ENCODE data around the gene PRLR.
A peak's percentile ranks its signal among the peaks of the same experiment; 100 is the strongest.

DNA sequence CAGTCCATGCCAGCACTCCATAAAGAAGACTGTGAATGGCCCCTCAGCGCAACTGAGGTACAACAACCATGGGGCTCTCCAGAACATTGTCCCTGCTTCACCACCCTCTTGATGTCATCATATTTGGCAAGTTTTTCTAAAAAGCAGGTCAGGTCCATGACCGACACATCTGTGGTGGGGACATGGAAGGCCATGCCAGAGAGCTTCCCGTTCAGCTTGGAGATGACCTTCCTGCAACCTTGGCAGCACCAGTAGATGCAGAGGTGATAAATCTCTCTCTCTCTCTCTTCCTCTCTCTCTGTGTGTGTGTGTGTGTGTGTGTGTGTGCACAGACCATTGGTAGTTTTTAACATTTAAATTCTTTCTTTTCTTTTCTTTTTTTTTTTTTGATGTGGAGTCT, 147.1 kb downstream of the PRLR start:
- TF ChIP-seq, protein P1, sequence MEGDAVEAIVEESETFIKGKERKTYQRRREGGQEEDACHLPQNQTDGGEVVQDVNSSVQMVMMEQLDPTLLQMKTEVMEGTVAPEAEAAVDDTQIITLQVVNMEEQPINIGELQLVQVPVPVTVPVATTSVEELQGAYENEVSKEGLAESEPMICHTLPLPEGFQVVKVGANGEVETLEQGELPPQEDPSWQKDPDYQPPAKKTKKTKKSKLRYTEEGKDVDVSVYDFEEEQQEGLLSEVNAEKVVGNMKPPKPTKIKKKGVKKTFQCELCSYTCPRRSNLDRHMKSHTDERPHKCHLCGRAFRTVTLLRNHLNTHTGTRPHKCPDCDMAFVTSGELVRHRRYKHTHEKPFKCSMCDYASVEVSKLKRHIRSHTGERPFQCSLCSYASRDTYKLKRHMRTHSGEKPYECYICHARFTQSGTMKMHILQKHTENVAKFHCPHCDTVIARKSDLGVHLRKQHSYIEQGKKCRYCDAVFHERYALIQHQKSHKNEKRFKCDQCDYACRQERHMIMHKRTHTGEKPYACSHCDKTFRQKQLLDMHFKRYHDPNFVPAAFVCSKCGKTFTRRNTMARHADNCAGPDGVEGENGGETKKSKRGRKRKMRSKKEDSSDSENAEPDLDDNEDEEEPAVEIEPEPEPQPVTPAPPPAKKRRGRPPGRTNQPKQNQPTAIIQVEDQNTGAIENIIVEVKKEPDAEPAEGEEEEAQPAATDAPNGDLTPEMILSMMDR (IDR thresholded peaks at IDR 0.05 in 8 of 11, conservative IDR thresholded peaks at IDR 0.05 in 3 of 11): no peak
- TF ChIP-seq POLR2A (IDR thresholded peaks at IDR 0.05): no peak
- TF ChIP-seq POLR2AphosphoS5 (IDR thresholded peaks at IDR 0.05): peak in 1 of 3 donors; percentile 64
